Kidney (tissue), 14 donors: ENCODE data around the gene GMPPA. TPM values are rescaled to one million over a fixed set of nuclear protein-coding genes. Genes with fewer than 3 reads are reported as not detected.

Experiments
- DNase-seq, 5 donors: peaks; one replicate each; pipeline ENCODE4 v3.0.0-alpha.2; 2013 to 2020
- FAIRE-seq: peaks from 2 replicates; lab custom pipeline; 2012; peaks lifted over from hg19 to GRCh38; lab: Jason Lieb, UNC
- H3K27ac ChIP-seq, 2 donors: one replicate each; pipeline ENCODE4 v1.7.0; 2013; ENCODE audit warnings: low read depth in 2 of 2, low read length in 2 of 2, inconsistent platforms in 1 of 2
- H3K27me3 ChIP-seq: one replicate; pipeline ENCODE4 v1.7.1; 2013; ENCODE audit warnings: low read length, inconsistent platforms; ENCODE audit not compliant: control insufficient read depth, insufficient read depth
- H3K36me3 ChIP-seq, 3 donors: one replicate each; pipeline versions ENCODE4 v1.7.0 to v1.7.1; 2013; ENCODE audit warnings: low read length in 3 of 3, control low read depth in 1 of 3, inconsistent platforms in 1 of 3; ENCODE audit not compliant: insufficient read depth in 3 of 3, control insufficient read depth in 2 of 3
- H3K4me1 ChIP-seq, 3 donors: one replicate each; pipeline versions ENCODE4 v1.7.0 to v1.7.1; 2013; ENCODE audit warnings: low read length in 3 of 3, inconsistent platforms in 1 of 3, low read depth in 1 of 3; ENCODE audit not compliant: control insufficient read depth in 2 of 3, insufficient read depth in 2 of 3
- H3K4me3 ChIP-seq, 3 donors: one replicate each; pipeline versions ENCODE4 v1.7.0 to v1.8.1; 2013; ENCODE audit warnings: low read length in 3 of 3, control low read depth in 1 of 3, inconsistent platforms in 1 of 3
- H3K9ac ChIP-seq, 3 donors: one replicate each; pipeline versions ENCODE4 v1.7.0 to v1.7.1; 2013; ENCODE audit warnings: low read length in 3 of 3, control low read depth in 1 of 3, inconsistent platforms in 1 of 3
- H3K9me3 ChIP-seq, 3 donors: one replicate each; pipeline versions ENCODE4 v1.7.0 to v1.7.1; 2013; ENCODE audit warnings: low read length in 3 of 3, control low read depth in 1 of 3, inconsistent platforms in 1 of 3; ENCODE audit not compliant: control insufficient read depth in 2 of 3, insufficient read depth in 1 of 3
- CTCF ChIP-seq: IDR thresholded peaks from 3 replicates; pipeline ENCODE4 v1.5.1; 2012; ENCODE audit warnings: mild to moderate bottlenecking, moderate library complexity, borderline replicate concordance; ENCODE audit not compliant: insufficient read depth; ENCODE audit errors: extremely low read depth
- intact Hi-C: fragments of 100-400 bp; cut with DNase I; formaldehyde crosslinking; loops from one replicate; pipeline ENCODE4 v1.11.1; 2022
- polyA plus RNA-seq: library from polyadenylated mRNA; stranded (reverse); fragments of 350-450 nt; fragmentation: Illumina TruSeq; extraction: RNeasy Lipid Tissue Mini Kit (QIAGEN cat#74804); gene quantifications from one replicate; pipeline ENCODE4 v1.2.3, GENCODE V29; 2014; ENCODE audit warnings: low read depth, low replicate concordance; ENCODE audit not compliant: insufficient read depth
- total RNA-seq: library from RNA; stranded (reverse); fragmentation: NEBNext Ultra II Directional; extraction: Animal tissue kit (Norgen Biotek cat#: 25700); gene quantifications from one replicate; pipeline ENCODE4 v1.2.1, GENCODE V29; 2021
- donor health status: control.
- donor health status: control.
- donor health status: control.
- donor health status: control.
- donor health status: control.
- donor health status: DM: yes; HTN: yes; CAD: no.
- donor health status: Normal renal cell carcinoma (clear cell type).

GMPPA gene
- total and polyA plus RNA-seq, 2 donors from 2014 or later: 33.9 to 53.1 TPM

GRCh38 chr2:219540784-219541504 is 42.3 kb downstream of the GMPPA start:
- FAIRE-seq (no peak), DNase-seq (no peak)
- no peak overlapping the region for H3K9ac ChIP-seq

GRCh38 chr2:219541611-219542180 is 43.0 kb downstream of the GMPPA start:
- no peaks in the 10 kb centered on the region for H3K9me3 ChIP-seq
- DNase-seq: peak; percentile 89 to 95 (median 92)
- H3K9ac ChIP-seq: no peak overlapping the region
- H3K27me3 ChIP-seq: no peaks in the 10 kb centered on the region
- intact Hi-C loops: no loop called here
- H3K36me3 ChIP-seq: peaks cover 0 to 8% (median 8%) of the 10 kb centered on the region in 3 donors
- peaks cover 4 to 18% (median 9%) of the 10 kb centered on the region in 3 donors for H3K4me1 ChIP-seq
- H3K4me3 ChIP-seq: peak overlapping the region in 2 of 3 donors; percentile 15 to 72
- no peak for FAIRE-seq
- H3K27ac ChIP-seq: no peak overlapping the region
- peak; percentile 82 for TF ChIP-seq CTCF

More at GRCh38 chr2:219540784-219541504, 42.3 kb downstream of the GMPPA start:
- Histone ChIP-seq H3K4me1 (peaks cover 4 to 18% (median 9%) of the 10 kb centered on the region in 3 donors), H3K9me3 (no peaks in the 10 kb centered on the region), H3K27ac (no peak overlapping the region), H3K36me3 (peaks cover 0 to 8% (median 8%) of the 10 kb centered on the region in 3 donors), H3K27me3 (no peaks in the 10 kb centered on the region), H3K4me3 (no peak overlapping the region)
- TF ChIP-seq CTCF: no peak
- intact Hi-C loops: no loop called here

- intact Hi-C loops: no loop called here
- Histone ChIP-seq H3K36me3 (peaks cover 0 to 8% (median 8%) of the 10 kb centered on the region in 3 donors), H3K4me3 (peak overlapping the region; percentile 50 to 72 (median 66)), H3K4me1 (peaks cover 4 to 18% (median 9%) of the 10 kb centered on the region in 3 donors), H3K9me3 (no peaks in the 10 kb centered on the region), H3K27me3 (no peaks in the 10 kb centered on the region), H3K9ac (peak overlapping the region; percentile 36 to 63 (median 59)), H3K27ac (peak overlapping the region; percentile 79 to 83)
- peak in 3 of 5 donors; percentile 30 to 71 (median 61) for DNase-seq
- no peak for FAIRE-seq
- no peak for TF ChIP-seq CTCF
These were observed 44.4 kb downstream of the GMPPA start for GRCh38 chr2:219542931-219543595.
